ENCODE measurements around the gene PPP4R4.

- TF ChIP-seq CTCF (IDR thresholded peaks at IDR 0.05 in 8 of 11, conservative IDR thresholded peaks at IDR 0.05 in 3 of 11): no peak
- no peak for TF ChIP-seq POLR2A (IDR thresholded peaks at IDR 0.05)
These were observed 143.1 kb downstream of the PPP4R4 start for GRCh38 chr14:94317259-94317658.

All from spleen (tissue), 7 donors.